Measurements from ENCODE around the gene RC3H1.
"Not testable (repeated sequence)": the region's sequence is repeated elsewhere in the genome, so short reads cannot be mapped to it uniquely, and the experiment has no call there.

RC3H1 gene

GRCh38 chr1:173937062-173937461 is 85.1 kb downstream of the RC3H1 start:
- DNase-seq (ENCODE audit: low read depth): no peak

- DNase-seq (ENCODE audit: low read depth): no peak
Observed at GRCh38 chr1:173934440-173934839, 87.7 kb downstream of the RC3H1 start.

GRCh38 chr1:173930541-173930940 is 91.6 kb downstream of the RC3H1 start:
- DNase-seq (ENCODE audit: low read depth): not testable (repeated sequence)

DNA sequence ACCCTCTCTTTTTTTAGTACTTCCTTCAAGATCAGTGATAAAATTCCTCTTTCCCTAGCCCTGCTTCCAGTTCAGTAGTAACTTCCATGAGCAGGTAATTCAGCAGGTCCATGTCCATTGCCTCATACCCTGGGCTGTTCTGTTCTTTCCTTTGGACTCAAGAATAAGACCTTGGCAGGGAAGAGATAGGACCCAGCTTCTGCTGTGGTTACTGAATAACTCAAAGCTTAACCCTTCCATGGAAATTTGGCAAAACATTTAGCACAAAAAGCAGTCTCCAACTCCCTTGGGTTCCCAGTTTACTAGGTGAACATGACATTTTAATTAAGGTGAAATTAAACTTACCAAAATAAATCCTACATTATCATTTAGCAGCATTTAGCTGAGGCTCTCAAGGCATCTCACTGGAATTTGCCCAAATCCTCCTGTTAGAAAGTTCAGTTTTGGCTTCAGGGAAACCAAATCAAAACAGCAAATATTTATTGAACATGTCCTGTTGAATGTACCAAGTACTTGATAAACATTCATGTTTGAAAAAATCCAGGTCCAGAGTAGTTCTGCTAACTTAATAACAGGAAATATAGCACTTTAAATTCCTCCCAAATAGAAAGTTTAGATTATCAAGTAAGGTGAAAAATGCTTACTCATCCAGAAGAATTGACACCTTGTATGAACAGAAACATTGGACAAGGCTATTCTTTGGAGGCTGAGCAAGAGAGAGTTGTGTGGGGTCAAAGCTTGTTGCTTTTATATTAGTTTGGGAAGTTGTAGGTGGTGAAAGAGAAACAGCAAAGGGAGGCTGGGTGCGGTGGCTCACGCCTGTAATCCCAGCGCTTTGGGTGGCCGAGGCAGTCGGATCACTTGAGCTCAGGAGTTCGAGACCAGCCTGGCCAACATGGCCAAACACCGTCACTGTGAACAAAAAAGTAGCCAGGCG is 96.6 kb downstream of the RC3H1 start:
- no peak for DNase-seq (ENCODE audit: low read depth)

DNA sequence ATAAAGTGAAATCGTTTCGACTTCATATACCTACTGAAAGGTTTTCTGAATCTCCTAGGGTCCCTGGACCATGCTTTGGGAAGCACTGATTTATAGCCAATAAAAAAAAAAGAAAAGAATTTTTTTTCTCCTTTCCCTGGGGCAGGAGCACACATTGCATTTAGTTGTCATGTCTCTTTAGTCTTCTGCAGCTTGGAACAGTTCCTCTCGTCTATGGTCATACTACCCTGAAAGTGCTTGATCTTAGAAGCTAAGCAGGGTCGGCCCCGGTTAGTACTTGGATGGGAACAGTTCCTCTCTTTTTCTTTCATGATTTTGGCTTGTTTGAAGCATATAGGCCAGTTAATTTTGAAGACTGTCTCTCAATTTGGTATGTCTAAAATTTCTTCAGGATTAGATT is 101.3 kb downstream of the RC3H1 start:
- no peak for DNase-seq (ENCODE audit: low read depth)

- no peak for DNase-seq (ENCODE audit: low read depth)
Observed at GRCh38 chr1:173917635-173918493, 104.3 kb downstream of the RC3H1 start.

- no peak for DNase-seq (ENCODE audit: low read depth)
Observed at GRCh38 chr1:173917149-173917548, 105.0 kb downstream of the RC3H1 start, which contains the start of gene SERPINC1. TSS of gene SERPINC1 (minus strand) at chr1:173917327. CDS start at chr1:173917259, 68 bp downstream.

DNA sequence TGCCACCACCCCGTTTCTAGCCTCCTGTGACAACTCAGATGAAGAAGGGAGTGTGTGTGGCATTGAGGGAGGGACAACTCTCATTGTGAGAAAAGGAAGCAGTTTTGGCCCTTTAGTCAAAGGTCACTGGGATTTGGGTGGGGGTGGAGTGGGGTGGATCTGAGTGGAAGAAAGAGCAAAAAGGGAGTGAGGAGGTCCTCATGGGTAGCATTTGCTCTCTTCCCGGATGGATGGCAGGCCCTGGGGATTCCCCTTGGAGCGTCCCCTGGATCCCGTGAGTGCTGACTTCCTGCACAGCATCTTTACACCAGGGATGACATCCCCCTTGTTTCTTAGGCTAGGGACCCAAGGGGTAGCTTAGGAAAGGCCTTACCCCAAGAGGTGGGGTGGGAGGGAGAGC is 105.5 kb downstream of the RC3H1 start:
- DNase-seq (ENCODE audit: low read depth): no peak

DNA sequence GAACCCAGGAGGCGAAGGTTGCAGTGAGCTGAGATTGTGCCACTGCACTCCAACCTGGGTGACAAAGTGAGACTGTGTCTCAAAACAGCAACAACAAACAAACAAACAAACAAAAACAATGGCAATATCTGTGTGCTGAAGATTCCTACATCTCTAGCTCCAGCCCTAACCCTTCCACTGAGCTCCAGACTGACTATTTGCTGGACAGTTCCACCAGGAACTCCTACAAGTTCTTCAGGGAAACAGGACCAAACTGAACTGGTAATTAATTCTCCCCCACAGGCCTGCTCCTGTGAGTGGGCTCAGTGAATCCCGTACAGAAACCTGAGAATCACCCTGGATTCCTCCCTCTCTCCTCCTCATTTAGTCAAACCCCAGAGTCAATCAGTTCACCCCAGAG is 106.6 kb downstream of the RC3H1 start:
- DNase-seq (ENCODE audit: low read depth): no peak

- no peak for DNase-seq (ENCODE audit: low read depth)
Observed at GRCh38 chr1:173914366-173914871, 107.7 kb downstream of the RC3H1 start.

DNA sequence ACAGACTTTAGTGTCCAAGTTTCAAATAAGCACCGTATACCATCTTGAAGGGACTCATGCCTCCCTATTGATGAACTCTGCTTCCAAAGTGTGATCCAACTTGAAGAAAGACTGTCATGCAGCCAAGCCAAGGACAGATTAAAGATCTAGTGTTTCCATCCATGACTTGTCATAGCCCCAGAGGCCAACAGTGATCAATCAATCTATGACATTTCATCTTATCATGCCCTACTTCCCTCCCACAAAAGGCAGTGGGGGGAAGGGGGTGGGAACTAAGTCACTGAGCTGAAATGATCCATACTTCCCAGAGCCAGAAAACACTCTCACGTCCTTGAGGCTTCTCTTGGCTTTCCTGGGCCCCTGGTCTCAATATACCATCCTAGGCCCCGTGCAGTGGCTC is 109.0 kb downstream of the RC3H1 start:
- DNase-seq (ENCODE audit: low read depth): no peak

DNA sequence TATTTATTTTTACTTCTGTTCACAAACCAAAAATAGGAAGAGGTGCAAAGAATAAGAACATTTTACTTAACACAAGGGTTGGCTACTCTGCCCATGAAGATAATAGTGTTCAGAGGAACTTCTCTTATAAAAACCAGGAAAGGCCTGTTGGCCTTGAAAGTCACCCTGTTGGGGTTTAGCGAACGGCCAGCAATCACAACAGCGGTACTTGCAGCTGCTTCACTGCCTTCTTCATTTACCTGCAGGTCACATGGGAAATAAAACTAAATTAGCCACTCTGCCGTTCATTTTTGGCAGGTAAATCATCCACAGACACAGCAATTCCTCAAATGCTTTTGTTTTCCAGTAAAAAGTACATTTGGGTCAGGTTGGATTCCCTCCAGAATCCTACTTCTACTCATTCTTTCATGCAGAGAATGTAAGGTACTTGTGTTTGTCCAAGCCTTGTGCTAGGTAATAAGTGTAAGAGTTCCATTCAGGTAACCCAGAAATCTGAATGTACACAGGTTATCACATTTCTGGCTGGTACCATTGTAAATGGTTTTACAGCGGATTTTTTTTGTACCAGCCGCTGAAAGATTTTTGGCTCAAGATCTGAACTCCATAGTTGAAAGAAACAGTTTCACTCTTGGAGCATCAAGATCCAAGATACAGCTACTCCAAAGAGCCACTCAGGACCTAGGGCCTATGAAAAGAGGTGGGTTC is 118.2 kb downstream of the RC3H1 start:
- DNase-seq (ENCODE audit: low read depth): no peak

DNA sequence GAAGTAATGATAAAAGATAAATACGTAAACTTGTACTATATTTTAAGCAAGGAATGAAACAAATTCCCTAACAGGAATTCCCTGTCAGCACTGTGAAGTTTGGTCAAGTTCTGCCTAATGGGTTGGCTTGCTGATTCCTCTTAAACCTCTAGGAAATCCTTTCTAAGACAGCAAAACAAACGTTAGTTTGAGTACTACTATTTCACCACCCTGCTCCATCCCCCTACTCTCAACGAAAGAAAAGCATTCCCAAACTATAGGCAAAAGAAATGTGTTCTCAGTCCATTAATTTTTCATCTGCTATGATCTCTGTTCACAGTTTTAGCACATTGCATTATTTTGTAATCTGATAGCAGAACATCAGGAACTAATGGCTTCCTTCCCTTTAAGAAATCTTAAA is 121.2 kb downstream of the RC3H1 start:
- DNase-seq (ENCODE audit: low read depth): no peak

DNA sequence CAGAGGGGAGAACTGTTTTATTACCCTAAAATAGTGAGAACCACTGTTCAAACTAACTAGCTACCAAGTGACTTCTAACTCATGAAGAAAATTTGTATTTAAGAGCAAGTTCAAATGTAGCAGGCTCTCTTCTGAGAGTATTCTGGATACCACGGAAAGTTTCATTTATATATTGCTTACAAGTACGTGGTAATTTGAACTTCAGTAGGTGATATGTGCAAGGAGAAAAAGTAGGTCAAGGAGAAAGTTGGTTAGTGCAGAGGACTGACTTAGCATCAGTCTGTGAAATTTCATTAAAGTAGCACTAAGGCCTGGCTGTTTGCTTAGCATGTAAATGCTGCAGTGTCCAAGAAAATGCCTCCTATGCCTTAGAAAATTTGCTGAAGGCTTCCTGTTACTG is 121.7 kb downstream of the RC3H1 start:
- no peak for DNase-seq (ENCODE audit: low read depth)

- DNase-seq (ENCODE audit: low read depth): no peak
Observed at GRCh38 chr1:173894189-173894588, 128.0 kb downstream of the RC3H1 start.

GRCh38 chr1:173893611-173894010 is 128.5 kb downstream of the RC3H1 start:
- DNase-seq (ENCODE audit: low read depth): no peak

DNA sequence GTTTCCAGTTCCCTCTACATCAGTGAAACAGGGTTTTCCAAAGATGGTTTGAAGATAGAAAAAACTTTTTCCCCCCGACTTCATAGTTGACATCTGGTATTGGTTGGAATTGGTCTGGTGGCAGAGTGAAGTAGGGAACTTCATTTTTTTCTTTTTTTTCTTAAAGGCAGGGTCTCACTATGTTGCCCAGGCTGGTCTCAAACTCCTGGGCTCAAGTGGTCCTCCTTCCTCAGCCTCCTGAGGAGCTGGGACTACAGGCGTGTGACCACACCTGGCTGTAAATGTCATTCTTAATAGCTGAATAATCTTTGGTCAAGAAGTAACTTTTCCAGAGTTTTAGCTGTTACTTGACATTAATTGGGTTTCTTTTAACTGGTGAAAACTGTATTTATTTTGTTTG is 132.3 kb downstream of the RC3H1 start:
- no peak for DNase-seq (ENCODE audit: low read depth)

GRCh38 chr1:173888749-173889148 is 133.4 kb downstream of the RC3H1 start:
- no peak for DNase-seq (ENCODE audit: low read depth)

GRCh38 chr1:173887627-173888026 is 134.5 kb downstream of the RC3H1 start:
- no peak for DNase-seq (ENCODE audit: low read depth)

DNA sequence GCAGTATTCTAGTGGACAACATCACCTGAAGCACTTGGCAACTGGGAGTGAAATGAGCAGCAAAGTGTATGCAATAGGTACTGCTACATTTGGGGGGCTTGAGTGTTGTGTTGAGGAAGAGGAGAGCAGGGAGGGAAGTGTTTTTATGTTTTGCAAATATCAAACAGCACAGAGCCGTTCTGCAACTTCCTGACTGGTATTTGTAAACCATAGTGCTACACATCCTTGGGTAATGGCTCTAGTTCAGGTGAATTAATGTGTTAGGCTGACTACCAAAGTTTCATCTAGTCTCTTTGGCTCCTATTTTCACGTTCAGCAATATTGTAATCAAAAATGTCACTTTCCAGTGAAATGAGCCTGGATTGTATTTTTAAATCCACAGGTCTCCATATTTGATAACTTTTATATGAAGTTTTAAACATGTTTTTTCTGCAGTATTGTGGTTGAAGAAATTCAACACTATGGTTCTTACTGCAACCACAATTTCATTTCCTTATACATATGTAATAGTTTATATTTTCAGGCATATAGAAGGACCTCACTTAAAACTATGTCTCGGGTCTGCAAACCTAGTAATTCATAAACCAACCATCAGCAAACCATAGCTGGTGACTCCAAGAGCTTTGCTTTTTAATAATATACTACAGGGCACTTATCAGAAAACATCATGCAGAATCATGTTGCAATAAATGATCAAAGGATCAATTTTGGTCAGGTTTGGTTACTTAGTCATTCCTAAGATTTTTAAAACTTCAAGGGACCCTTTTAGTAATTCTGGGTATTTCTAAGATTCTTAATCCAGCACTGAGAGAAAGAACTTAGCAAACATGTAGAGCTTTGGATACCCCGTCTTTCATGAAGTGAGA is 135.2 kb downstream of the RC3H1 start:
- no peak for DNase-seq (ENCODE audit: low read depth)

DNA sequence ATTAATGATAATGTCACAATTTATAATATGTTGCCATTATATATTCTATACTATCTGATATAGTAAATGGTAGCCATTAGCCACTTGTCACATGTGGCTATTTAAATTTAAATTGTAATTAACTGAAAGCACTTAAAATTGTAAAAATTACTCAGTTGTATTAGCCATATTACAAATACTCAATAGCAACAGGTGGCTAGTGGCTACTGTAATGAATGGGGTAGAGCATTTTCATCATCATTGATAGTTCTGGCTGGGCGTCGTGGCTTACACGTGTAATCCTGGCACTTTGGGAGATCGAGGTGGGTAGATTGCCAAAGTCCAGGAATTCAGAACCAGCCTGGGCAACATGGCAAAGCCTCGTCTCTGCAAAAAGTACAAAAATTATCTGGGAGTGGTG is 137.5 kb downstream of the RC3H1 start:
- no peak for DNase-seq (ENCODE audit: low read depth)
